ENCODE results near the gene MRAP2. TPM values are rescaled to one million over a fixed set of nuclear protein-coding genes. Genes with fewer than 3 reads are reported as not detected.
A peak's percentile ranks its signal among the peaks of the same experiment; 100 is the strongest.

Gene MRAP2
- total RNA-seq, 1 experiment from 2014 or later: 0.33 TPM

DNA sequence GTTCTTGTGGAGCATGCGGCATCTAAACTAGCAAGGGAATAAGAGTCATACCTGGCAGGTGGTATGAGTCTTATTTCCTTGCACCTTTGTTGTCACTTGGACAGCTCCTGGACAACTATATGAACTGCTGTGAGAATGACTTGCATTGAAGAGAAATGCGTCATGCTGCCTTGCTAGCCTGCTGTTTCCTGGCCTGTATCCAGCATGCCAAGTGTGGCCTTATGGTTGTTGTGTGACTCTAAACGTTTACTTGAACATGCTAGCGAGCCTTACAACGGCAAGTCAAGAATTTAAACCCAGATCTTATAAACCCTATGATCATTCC, 103.4 kb downstream of the MRAP2 start:
- Mint-ChIP-seq H3K9me3 (ENCODE audit: unreplicated experiment) (peaks cover 7% of the 10 kb centered on the region), H3K4me1 (ENCODE audit: insufficient read depth, unreplicated experiment) (no peaks in the 10 kb centered on the region), H3K27ac (ENCODE audit: low read depth, unreplicated experiment) (no peak overlapping the region), H3K4me3 (ENCODE audit: unreplicated experiment) (no peak overlapping the region), H3K27me3 (ENCODE audit: insufficient read depth, unreplicated experiment) (no peaks in the 10 kb centered on the region), H3K36me3 (ENCODE audit: insufficient read depth, unreplicated experiment) (peaks cover 19% of the 10 kb centered on the region)
- intact Hi-C loops (cut with micrococcal nuclease): no loop called here
- POLR2A ChIA-PET: no interaction called here
- peak; percentile 59 for DNase-seq (ENCODE audit: unreplicated experiment)
- TF ChIP-seq, protein P1, sequence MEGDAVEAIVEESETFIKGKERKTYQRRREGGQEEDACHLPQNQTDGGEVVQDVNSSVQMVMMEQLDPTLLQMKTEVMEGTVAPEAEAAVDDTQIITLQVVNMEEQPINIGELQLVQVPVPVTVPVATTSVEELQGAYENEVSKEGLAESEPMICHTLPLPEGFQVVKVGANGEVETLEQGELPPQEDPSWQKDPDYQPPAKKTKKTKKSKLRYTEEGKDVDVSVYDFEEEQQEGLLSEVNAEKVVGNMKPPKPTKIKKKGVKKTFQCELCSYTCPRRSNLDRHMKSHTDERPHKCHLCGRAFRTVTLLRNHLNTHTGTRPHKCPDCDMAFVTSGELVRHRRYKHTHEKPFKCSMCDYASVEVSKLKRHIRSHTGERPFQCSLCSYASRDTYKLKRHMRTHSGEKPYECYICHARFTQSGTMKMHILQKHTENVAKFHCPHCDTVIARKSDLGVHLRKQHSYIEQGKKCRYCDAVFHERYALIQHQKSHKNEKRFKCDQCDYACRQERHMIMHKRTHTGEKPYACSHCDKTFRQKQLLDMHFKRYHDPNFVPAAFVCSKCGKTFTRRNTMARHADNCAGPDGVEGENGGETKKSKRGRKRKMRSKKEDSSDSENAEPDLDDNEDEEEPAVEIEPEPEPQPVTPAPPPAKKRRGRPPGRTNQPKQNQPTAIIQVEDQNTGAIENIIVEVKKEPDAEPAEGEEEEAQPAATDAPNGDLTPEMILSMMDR (IDR thresholded peaks at IDR 0.05; ENCODE audit: unreplicated experiment): no peak
- no TSS peak for BruUV-seq (replicated peaks)
- CTCF ChIA-PET: no interaction called here

DNA sequence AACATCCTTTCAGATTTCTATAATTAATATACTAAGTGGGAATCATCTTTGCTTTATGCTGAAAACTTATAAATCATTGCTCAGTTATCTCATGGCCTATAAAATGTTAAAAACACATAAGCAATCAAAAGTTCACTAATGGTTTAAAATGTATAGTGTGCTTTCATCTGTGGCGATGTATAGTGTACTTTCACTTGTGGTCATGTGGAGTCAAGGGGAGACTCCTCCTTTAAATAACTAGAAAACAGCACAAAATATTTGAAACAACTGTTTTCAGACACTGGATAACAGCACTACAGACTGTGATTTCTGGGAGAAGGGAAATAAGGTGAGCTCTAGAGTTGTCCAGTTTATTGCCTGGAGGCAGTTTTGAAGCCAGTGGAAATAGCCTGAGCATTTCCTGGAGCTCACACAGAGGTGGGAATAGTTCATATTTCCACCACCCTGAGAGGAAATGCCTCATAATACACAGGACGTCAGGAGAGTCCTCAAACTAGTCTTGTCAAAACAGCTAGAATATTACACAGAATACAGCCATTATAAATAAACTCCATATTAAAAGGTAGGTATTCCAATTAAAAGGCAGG, 104.5 kb downstream of the MRAP2 start:
- BruUV-seq (replicated peaks): no TSS peak
- no peak overlapping the region for H3K4me3 Mint-ChIP-seq (ENCODE audit: unreplicated experiment)
- H3K36me3 Mint-ChIP-seq (ENCODE audit: insufficient read depth, unreplicated experiment): peaks cover 13% of the 10 kb centered on the region
- POLR2A ChIA-PET: no interaction called here
- intact Hi-C loops (cut with micrococcal nuclease): no loop called here
- CTCF ChIA-PET: no interaction called here
- no peaks in the 10 kb centered on the region for H3K9me3 Mint-ChIP-seq (ENCODE audit: unreplicated experiment)
- peak; percentile 19 for DNase-seq (ENCODE audit: unreplicated experiment)
- no peak overlapping the region for H3K27ac Mint-ChIP-seq (ENCODE audit: low read depth, unreplicated experiment)
- no peaks in the 10 kb centered on the region for H3K27me3 Mint-ChIP-seq (ENCODE audit: insufficient read depth, unreplicated experiment)
- TF ChIP-seq, protein P1 (IDR thresholded peaks at IDR 0.05; ENCODE audit: unreplicated experiment): no peak
- H3K4me1 Mint-ChIP-seq (ENCODE audit: insufficient read depth, unreplicated experiment): no peaks in the 10 kb centered on the region

DNA sequence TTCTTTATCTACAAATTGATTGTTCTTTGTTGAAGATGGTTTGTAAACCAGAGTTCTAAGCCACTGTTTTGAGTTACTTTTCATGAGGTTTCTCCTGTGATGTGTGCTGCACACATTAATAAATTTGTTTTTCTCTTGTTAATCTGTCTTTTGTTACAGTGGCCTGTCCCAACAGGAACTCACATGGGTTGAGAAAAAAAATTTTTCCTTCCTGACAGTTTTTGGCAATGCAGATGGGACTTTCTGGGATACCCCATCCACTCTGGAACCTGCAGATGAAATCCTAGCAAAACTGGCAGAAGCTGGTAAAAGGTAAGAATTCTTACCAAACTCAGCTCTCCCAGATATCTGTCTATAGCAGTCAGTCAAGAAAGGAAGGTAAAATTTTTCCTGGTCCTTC, 105.7 kb downstream of the MRAP2 start:
- intact Hi-C loops (cut with micrococcal nuclease): no loop called here
- Mint-ChIP-seq H3K36me3 (ENCODE audit: insufficient read depth, unreplicated experiment) (peaks cover 13% of the 10 kb centered on the region), H3K27me3 (ENCODE audit: insufficient read depth, unreplicated experiment) (no peaks in the 10 kb centered on the region), H3K27ac (ENCODE audit: low read depth, unreplicated experiment) (no peak overlapping the region), H3K4me1 (ENCODE audit: insufficient read depth, unreplicated experiment) (no peaks in the 10 kb centered on the region), H3K9me3 (ENCODE audit: unreplicated experiment) (no peaks in the 10 kb centered on the region), H3K4me3 (ENCODE audit: unreplicated experiment) (no peak overlapping the region)
- no TSS peak for BruUV-seq (replicated peaks)
- ChIA-PET CTCF (no interaction called here), POLR2A (no interaction called here)
- TF ChIP-seq, protein P1 (IDR thresholded peaks at IDR 0.05; ENCODE audit: unreplicated experiment): no peak
- DNase-seq (ENCODE audit: unreplicated experiment): no peak

Other genes with a start within 250 kb of the MRAP2 start
- not detected in 2 replicates for gene RIPPLY2, start 180.4 kb upstream of the MRAP2 start, total RNA-seq (2022)
- 18.9 and 22.2 TPM in 2 replicates for gene CYB5R4, start 174.1 kb upstream of the MRAP2 start, total RNA-seq (2022)
- 2.4 and 2.9 TPM in 2 replicates for gene CEP162, start 193.9 kb downstream of the MRAP2 start, total RNA-seq (2022)

All from MCF 10A (cell line).